ENCODE measurements around the gene SSC4D.
"Not testable (repeated sequence)": the region's sequence is repeated elsewhere in the genome, so short reads cannot be mapped to it uniquely, and the experiment has no call there.

Gene SSC4D

GRCh38 chr7:76424413-76425111, 15.1 kb upstream of the SSC4D start, which contains the start of gene ZP3:
ZP3 (plus strand) TSS chr7:76424950; CDS start chr7:76424965, 15 bp downstream.
- H3K4me3 ChIP-seq (ENCODE audit: low read depth, low read length), result no peak within 1 kb of the TSS
- DNase-seq (ENCODE audit: low read depth), result no peak
- no peak for TF ChIP-seq CTCF (IDR thresholded peaks at IDR 0.05; ENCODE audit: control insufficient read depth, extremely low read depth, insufficient read depth)

- H3K4me3 ChIP-seq (ENCODE audit: low read depth, low read length), result no peak overlapping the region
- DNase-seq (ENCODE audit: low read depth), result no peak
- TF ChIP-seq CTCF (IDR thresholded peaks at IDR 0.05; ENCODE audit: control insufficient read depth, extremely low read depth, insufficient read depth), result no peak
Observed at GRCh38 chr7:76423666-76424412, 14.3 kb upstream of the SSC4D start.

GRCh38 chr7:76421097-76421496, 11.6 kb upstream of the SSC4D start:
- H3K4me3 ChIP-seq (ENCODE audit: low read depth, low read length); DNase-seq (ENCODE audit: low read depth): not testable (repeated sequence)

GRCh38 chr7:76417654-76418310, 8.3 kb upstream of the SSC4D start:
- H3K4me3 ChIP-seq (ENCODE audit: low read depth, low read length); DNase-seq (ENCODE audit: low read depth): not testable (repeated sequence)

- DNase-seq (ENCODE audit: low read depth), result no peak
- TF ChIP-seq CTCF (IDR thresholded peaks at IDR 0.05; ENCODE audit: control insufficient read depth, extremely low read depth, insufficient read depth), result no peak
Observed at GRCh38 chr7:76412249-76412648, 2.8 kb upstream of the SSC4D start.

GRCh38 chr7:76411626-76412025, 2.1 kb upstream of the SSC4D start:
- TF ChIP-seq CTCF (IDR thresholded peaks at IDR 0.05; ENCODE audit: control insufficient read depth, extremely low read depth, insufficient read depth), result no peak

More at GRCh38 chr7:76412249-76412648, 2.8 kb upstream of the SSC4D start:
- H3K4me3 ChIP-seq (ENCODE audit: low read depth, low read length), result no peak overlapping the region

GRCh38 chr7:76408121-76408560, 1.4 kb downstream of the SSC4D start:
- TF ChIP-seq CTCF (IDR thresholded peaks at IDR 0.05; ENCODE audit: control insufficient read depth, extremely low read depth, insufficient read depth), result no peak
- no peak overlapping the region for H3K4me3 ChIP-seq (ENCODE audit: low read depth, low read length)

More at GRCh38 chr7:76411626-76412025, 2.1 kb upstream of the SSC4D start:
- H3K4me3 ChIP-seq (ENCODE audit: low read depth, low read length), result no peak overlapping the region
- no peak for DNase-seq (ENCODE audit: low read depth)

More at GRCh38 chr7:76408121-76408560, 1.4 kb downstream of the SSC4D start:
- no peak for DNase-seq (ENCODE audit: low read depth)

All from LNCaP clone FGC (cell line).